ENCODE measurements around the gene EEF1B2. TPM values are rescaled to one million over a fixed set of nuclear protein-coding genes. Genes with fewer than 3 reads are reported as not detected.

Gene EEF1B2
- total and polyA plus RNA-seq, 2 experiments from 2014 or later, result 305 to 673 TPM

GRCh38 chr2:206173147-206173546, 13.5 kb downstream of the EEF1B2 start:
- Histone ChIP-seq H3K4me3 (no peak overlapping the region), H3K27me3 (ENCODE audit: insufficient read depth) (no peaks in the 10 kb centered on the region), H3K27ac (ENCODE audit: low read depth) (no peak overlapping the region), H3K9me2 (ENCODE audit: insufficient read depth) (0 out of 2 replicates have a peak, but pooled peaks cover 7% of the 10 kb centered on the region), H3K36me3 (ENCODE audit: insufficient read depth) (no peaks in the 10 kb centered on the region), H2AFZ (no peak overlapping the region), H3K4me2 (no peak overlapping the region), H3F3A (replicated peaks; ENCODE audit: low read depth) (0 out of 2 replicates have a peak, but pooled peaks cover 2% of the 10 kb centered on the region), H4K20me1 (replicated peaks; ENCODE audit: insufficient read depth) (no peaks in the 10 kb centered on the region), H3K79me2 (replicated peaks; ENCODE audit: insufficient read depth) (no peaks in the 10 kb centered on the region), H3K4me1 (ENCODE audit: insufficient read depth) (no peaks in the 10 kb centered on the region)
- no peak overlapping the region for H3K27ac Mint-ChIP-seq
- peaks cover 30% of the 10 kb centered on the region for H3K36me3 Mint-ChIP-seq (ENCODE audit: low read depth)
- no peaks in the 10 kb centered on the region; the same call in 2 of the 3 replicates for H3K4me1 Mint-ChIP-seq
- DNase-seq (ENCODE audit: low spot score), result no peak
- no peak for TF ChIP-seq POLR2AphosphoS5 (IDR thresholded peaks at IDR 0.05; ENCODE audit: low read depth)
- TF ChIP-seq CREB1 (CRISPR knock-in tag; IDR thresholded peaks at IDR 0.05; ENCODE audit: low read depth), result no peak
- TF ChIP-seq NANOG (IDR thresholded peaks at IDR 0.05; ENCODE audit: borderline replicate concordance), result no peak
- no peak for TF ChIP-seq REST (IDR thresholded peaks at IDR 0.05; ENCODE audit: unreplicated experiment)
- no peak for TF ChIP-seq ETS1 (IDR thresholded peaks at IDR 0.05)
- TF ChIP-seq STAT1 (IDR thresholded peaks at IDR 0.05; ENCODE audit: unreplicated experiment), result no peak
- TF ChIP-seq, protein P1, sequence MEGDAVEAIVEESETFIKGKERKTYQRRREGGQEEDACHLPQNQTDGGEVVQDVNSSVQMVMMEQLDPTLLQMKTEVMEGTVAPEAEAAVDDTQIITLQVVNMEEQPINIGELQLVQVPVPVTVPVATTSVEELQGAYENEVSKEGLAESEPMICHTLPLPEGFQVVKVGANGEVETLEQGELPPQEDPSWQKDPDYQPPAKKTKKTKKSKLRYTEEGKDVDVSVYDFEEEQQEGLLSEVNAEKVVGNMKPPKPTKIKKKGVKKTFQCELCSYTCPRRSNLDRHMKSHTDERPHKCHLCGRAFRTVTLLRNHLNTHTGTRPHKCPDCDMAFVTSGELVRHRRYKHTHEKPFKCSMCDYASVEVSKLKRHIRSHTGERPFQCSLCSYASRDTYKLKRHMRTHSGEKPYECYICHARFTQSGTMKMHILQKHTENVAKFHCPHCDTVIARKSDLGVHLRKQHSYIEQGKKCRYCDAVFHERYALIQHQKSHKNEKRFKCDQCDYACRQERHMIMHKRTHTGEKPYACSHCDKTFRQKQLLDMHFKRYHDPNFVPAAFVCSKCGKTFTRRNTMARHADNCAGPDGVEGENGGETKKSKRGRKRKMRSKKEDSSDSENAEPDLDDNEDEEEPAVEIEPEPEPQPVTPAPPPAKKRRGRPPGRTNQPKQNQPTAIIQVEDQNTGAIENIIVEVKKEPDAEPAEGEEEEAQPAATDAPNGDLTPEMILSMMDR (conservative IDR thresholded peaks at IDR 0.05; ENCODE audit: low read depth in 2 of 2), result no peak
- no peak for TF ChIP-seq JUNB (IDR thresholded peaks at IDR 0.05; ENCODE audit: unreplicated experiment)
- no peak for TF ChIP-seq EZH2 (IDR thresholded peaks at IDR 0.05; ENCODE audit: low read depth, unreplicated experiment)
- TF ChIP-seq ZNF114 (CRISPR knock-in tag; IDR thresholded peaks at IDR 0.05), result no peak
- no peak for TF ChIP-seq ZNF462 (CRISPR knock-in tag; IDR thresholded peaks at IDR 0.05)
- no peak for TF ChIP-seq EZH2phosphoT487 (IDR thresholded peaks at IDR 0.05; ENCODE audit: unreplicated experiment)
- TF ChIP-seq ZNF331 (CRISPR knock-in tag; IDR thresholded peaks at IDR 0.05; ENCODE audit: low read depth), result no peak
- H3K27me3 Mint-ChIP-seq (ENCODE audit: insufficient read depth, low read depth, poor library complexity), result peaks cover 4% of the 10 kb centered on the region
- H3K9me3 Mint-ChIP-seq, result peaks cover 33% of the 10 kb centered on the region
- ATAC-seq, result no peak
- no peak overlapping the region for H3K4me3 Mint-ChIP-seq

Data from GM23338 (cell line).